Measurements from ENCODE around the gene KLHDC7B.

GRCh38 chr22:50569896-50570535, 24.3 kb downstream of the KLHDC7B start:
- TF ChIP-seq CTCF (IDR thresholded peaks at IDR 0.05; ENCODE audit: low read depth, low read length) (no peak), POLR2A (IDR thresholded peaks at IDR 0.05; ENCODE audit: extremely low read depth, insufficient read length) (no peak), MAX (IDR thresholded peaks at IDR 0.05; ENCODE audit: low read depth, low read length) (no peak)

Data from NB4 (cell line).